ENCODE data around the gene ANGPTL8. TPM values are rescaled to one million over a fixed set of nuclear protein-coding genes. Genes with fewer than 3 reads are reported as not detected.

The ANGPTL8 gene
- total RNA-seq, 1 donor from 2014 or later: not detected

- no peak for DNase-seq
These were observed 2.8 kb upstream of the ANGPTL8 start for GRCh38 chr19:11236324-11237301.

DNA sequence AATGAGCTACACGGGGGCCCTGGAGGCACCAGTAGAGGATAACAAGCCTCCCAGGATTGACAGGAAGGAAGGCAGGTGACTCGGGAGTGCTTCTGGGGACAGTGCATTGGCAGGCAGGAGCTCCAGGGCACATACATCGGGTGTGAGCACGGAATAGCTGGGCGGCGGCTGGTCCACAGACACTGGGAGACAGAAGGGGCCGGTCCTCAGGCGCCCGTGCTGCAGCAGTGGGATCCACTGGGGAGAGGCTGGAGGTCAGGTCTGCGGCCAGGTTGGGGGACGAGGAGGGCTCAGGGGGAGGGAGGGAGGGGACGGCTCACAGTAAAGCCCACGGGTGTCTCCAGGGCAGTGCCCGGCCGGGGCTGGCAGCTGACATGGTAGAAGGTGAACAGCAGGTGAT, 2.1 kb upstream of the ANGPTL8 start:
- DNase-seq: no peak

DNA sequence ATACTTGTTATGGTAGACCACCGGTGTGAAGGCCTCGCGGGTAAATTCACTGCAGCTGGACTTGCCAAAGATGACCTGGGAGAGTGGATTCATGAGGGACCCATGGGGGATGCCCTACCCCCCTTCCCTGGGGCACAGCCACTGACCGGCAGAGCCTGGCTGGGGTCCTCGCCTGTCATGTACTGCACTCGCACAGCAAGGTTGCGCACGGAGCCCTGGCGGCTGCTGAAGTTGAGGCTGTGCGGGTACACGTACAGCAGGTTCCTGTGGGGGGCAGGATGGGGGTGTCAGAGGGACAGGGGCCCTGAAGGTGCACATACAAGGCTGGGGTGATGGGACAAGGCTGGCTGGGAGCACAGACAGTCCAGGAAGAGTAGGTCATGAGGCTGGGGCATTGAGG, 1.4 kb upstream of the ANGPTL8 start:
- DNase-seq: no peak

- no peak for DNase-seq
These were observed 540 bp upstream of the ANGPTL8 start for GRCh38 chr19:11238781-11239376.

DNA sequence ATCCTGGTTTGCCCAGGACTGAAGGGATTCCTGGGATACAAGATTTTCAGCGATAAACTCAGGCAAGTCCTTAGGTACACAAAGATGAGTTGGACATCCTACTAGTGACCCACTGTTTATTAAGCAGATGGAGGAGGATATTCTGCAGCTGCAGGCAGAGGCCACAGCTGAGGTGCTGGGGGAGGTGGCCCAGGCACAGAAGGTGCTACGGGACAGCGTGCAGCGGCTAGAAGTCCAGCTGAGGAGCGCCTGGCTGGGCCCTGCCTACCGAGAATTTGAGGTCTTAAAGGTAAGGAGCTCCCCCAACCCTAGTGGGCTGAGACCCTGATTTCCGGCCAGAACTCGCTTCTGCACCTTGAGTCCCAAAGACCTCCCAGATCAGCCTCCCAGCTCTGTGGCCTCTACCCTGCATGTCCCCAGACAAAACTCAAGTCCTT, 607 bp downstream of the ANGPTL8 start:
- DNase-seq: no peak

GRCh38 chr19:11242025-11242424, 2.6 kb downstream of the ANGPTL8 start:
- peak; percentile 46 for DNase-seq

DNA sequence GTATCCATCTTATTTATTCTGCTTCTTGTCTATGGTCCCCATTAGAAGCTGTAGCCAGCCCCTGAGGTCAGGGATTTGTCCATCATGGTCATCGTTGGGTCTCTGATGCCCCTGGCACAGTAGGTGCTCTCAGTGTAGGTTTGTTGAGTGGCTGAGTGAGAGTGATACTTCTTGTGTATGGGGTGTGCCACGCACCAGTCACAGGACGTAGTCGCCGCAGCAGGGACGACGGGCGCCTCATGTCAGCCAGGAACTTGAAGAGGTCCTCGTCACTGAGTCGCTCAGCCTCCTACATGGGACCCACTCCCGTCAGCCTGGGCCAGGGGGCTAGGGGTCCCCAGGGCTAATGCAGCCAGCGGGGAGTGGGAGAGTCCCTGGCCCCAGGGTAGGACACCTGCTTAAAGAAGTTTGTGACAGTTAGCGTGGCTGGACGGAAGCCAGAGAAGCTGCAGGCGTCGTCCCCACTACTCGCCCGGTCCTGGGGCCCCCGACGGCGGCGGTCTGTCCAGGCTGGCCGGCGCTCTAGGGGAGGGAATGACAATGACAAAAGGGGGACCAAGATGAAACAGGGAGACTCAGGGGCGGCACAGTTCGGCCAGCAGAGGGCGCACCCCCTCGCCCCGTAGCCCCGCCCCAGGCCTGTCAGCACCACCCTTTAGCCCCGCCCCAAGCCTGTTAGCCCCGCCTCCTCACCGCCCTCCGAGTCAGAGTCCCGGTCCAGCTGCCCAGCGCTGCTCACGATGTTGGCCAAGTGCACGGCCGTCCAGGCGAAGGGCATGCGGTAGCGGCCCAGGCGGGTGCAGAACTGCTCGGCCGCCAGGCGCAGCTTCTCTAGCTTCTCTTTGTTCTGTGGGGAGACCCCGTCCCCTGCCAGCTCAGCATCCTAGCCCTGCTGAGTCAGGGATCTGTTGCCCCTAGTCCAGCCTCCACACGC, 3.7 kb downstream of the ANGPTL8 start:
- peak; percentile 90 for DNase-seq

DNA sequence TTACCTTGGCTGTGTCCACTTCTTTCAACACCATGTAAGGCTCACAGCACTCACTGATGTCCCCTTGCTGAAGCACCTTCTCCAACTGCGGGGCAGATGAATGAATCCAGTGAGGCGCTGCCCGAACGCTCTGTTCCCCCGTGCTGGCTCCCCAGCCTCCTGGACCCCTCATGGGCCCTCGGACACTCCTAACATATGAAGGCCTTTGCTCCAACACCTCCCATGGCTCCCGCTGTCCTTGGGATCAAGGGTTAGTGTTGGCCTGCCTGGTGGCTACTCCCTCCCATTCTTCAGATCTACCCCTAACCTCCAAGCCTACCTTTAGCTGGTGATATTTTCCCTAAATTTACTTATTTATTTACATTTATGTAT, 4.4 kb downstream of the ANGPTL8 start:
- DNase-seq: no peak

DNA sequence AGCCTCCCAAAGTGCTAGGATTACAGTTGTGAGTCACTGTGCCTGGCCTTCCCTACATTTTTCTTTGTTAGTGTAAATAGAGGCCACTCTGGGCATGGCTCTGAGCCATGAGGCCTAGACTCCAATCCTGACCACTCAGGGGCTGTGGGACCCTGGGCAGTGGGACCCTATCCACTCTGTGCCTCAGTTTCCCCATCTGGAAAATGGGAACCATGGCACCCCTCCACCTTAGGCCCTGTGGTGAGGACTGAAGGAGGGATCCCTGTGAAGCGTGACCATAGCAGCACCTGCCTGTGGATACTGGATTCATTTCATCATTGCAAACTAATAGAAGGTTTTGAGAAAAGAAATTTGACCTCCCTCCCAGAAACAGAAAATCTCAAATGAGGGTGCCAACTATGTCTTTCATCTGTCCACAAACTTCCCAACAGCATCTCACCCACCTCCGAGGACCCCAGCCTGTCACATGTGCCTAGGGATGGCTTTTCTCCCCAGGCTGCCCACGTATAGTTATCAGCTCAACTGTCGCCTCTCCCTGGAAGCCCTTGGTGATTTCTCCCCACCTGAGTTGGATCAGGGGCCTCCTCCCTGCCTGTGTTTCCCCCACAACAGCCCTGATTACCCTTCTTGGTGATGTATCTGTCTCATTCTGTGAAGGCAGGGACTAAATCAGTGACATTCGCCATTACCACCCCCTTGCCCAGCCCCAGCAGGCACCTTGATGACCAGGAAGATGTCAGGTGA, 5.6 kb downstream of the ANGPTL8 start:
- DNase-seq: no peak

DNA sequence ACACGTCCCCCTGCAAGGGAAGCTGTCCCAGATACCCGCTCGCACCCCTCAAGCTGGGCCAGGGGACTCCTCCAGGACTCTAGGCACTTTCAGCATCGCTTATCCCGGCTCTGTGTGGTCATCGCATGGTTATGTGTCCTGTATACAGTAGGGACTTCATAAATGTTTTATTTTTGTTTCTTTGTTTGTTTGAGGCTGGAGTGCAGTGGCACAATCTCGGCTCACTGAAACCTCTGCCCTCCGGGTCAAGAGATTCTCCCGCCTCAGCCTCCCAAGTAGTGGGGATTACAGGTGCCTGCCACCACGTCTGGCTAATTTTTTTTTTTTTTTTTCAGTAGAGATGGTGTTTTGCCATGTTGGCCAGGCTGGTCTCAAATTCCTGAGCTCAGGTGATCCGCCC, 7.5 kb downstream of the ANGPTL8 start:
- DNase-seq: no peak

DNA sequence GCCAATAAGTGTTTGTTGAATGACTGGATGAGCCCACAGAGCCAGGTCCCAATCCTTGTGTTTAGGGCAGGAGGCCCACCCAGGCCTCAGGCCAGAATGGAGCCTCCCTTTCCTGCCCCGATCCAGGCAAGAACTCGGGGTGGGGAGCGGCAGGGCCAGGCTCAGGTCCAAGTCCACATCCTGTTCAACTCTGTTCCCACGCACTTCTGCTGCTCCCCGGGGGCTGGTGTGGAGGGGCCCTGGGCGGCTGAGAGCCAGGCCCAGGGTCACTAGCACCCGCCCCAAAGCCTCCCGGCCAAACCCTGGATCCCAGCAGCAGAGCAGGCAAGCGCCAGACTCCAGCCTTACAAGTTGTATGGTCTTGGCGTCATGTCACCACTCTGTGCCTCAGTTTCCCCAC, 8.0 kb downstream of the ANGPTL8 start:
- peak; percentile 24 for DNase-seq

DNA sequence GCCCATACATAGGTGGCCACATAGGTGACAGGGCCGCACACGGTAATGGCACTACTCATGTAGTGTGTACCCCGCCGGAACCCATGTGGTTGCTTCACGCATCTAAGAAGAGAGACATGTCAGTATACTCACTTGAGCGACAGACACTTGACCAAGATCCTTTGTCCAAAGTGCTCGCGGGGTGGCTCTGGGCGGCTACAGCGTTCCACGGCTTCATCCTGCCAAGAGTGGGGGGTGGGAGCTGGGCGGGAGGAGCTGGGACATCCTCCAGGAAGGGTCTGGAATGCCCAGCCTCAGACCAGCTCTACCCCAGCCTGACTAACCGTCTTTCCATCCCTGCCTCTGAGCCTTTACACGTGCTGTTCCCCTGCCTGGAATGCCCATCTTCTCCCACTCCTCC, 8.5 kb downstream of the ANGPTL8 start:
- DNase-seq: no peak

DNA sequence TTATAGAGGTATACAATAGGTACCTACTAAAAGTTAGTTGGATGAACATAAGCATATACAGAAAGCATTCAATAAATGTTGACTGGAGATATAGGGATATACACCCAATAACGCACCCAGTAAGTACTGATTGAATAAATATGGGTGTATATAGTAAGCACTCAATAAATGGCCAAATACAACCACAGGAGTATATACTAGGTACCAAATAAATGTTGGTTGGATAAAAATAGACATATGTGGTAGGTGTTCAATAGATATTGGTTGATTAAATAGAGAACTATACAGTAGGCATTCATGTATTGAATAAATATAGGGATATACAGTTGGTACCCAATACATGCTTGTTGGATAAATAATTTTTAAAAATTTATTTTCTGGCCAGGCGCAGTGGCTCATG, 9.4 kb downstream of the ANGPTL8 start:
- no peak for DNase-seq

- DNase-seq: no peak
These were observed 11.8 kb downstream of the ANGPTL8 start for GRCh38 chr19:11251217-11251616.

- DNase-seq: no peak
These were observed 12.4 kb downstream of the ANGPTL8 start for GRCh38 chr19:11251650-11252314.

- DNase-seq: no peak
These were observed 13.4 kb downstream of the ANGPTL8 start for GRCh38 chr19:11252665-11253355.

DNA sequence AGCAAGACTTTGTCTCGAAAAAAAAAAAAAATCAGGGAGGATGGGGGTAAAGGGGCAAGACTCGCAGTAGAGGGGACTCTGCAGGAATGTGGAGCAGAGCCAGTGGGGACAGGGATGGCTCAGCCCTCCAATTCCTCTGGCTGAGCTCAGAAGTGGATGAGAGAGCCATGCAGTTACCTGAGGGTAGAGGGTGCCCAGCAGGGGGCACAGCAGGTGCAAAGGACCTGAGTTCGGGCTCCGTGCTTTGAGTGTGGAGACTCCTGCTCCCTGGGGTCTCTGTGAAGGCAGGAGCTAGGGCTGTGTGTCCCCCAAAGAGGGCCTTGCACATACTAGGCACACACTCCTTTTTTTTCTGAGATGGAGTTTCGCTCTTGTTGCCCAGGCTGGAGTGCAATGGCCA, 15.2 kb downstream of the ANGPTL8 start:
- DNase-seq: no peak

DNA sequence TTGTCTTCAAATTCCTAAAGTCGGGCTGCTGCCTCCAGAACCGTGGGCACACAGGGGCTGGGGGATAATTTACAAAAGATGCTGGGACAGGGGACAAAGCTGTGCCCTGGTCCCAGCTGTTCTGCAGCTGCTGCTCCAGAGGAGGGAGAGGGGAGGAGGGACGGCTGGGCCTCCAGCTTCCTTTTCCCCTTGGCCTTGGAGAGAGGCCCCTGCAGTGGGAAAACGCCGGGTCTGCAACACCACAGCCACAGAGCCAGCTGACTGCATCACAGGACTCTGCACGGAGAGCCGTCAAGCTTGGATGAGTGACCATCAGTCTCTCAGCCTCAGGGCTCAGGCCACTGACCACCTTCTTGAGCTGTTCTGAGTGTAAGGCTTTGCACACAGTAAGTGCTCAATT, 16.8 kb downstream of the ANGPTL8 start:
- peak; percentile 94 for DNase-seq

DNA sequence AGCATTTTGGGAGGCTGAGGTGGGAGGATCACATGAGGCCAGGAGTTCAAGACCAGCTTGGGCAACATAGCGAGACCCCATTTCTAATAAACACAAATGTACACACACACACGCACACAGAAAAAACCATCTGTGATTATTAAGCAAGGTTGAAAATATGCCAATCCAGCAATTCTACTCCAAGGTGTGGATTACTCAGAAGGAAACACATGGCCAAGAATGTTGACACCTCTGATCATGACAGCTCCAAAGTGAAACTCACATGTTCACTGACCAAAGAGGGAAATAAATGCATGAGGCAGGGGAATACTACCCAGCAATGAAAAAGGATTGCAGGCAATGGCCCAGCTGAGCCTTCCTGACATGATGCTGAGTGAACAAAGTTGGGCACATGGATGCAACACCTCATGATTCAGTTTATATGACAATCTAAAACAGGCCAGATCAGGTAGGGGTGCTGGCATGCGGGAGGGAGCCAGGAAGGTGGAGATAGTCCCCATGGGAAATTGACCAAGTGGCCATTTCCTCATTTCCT, 18.5 kb downstream of the ANGPTL8 start:
- no peak for DNase-seq

GRCh38 chr19:11260996-11261395, 21.6 kb downstream of the ANGPTL8 start:
- DNase-seq: no peak
